Body of pancreas (tissue), 4 donors: ENCODE results near the gene KMT2B.

Experiments used
- CTCF ChIP-seq, 7 experiments: fragments of 450-650 bp in 4 of 7; fragments of 200-600 bp in 3 of 7; sonication (generic) in 3 of 7; IDR thresholded peaks; one replicate each; pipeline ENCODE4 v1.5.1; 2016 to 2019; ENCODE audit warnings: antibody characterized with exemption in 7 of 7
- POLR2A ChIP-seq, 3 donors: fragments of 450-650 bp; IDR thresholded peaks; one replicate each; pipeline ENCODE4 v1.6.1; 2016; ENCODE audit warnings: antibody characterized with exemption in 3 of 3, mild to moderate bottlenecking in 2 of 3

- no peak for TF ChIP-seq CTCF (IDR thresholded peaks at IDR 0.05)
- no peak for TF ChIP-seq POLR2A (IDR thresholded peaks at IDR 0.05)
Measured at GRCh38 chr19:35713904-35714495, 3.8 kb upstream of the KMT2B start.
